IPS-18c (cell line): ENCODE measurements around the gene ST8SIA6.

ENCODE experiments used
- H3K4me3 ChIP-seq: 2 replicates; pipeline ENCODE4 v1.7.0; 2013; ENCODE audit warnings: low read depth, mild to moderate bottlenecking, low read length, moderate library complexity; ENCODE audit not compliant: insufficient read depth
- H3K9me3 ChIP-seq: one replicate; pipeline ENCODE4 v1.6.1; 2013; ENCODE audit warnings: mild to moderate bottlenecking, low read length, moderate library complexity; ENCODE audit not compliant: control insufficient read depth, insufficient read depth

Gene ST8SIA6

DNA sequence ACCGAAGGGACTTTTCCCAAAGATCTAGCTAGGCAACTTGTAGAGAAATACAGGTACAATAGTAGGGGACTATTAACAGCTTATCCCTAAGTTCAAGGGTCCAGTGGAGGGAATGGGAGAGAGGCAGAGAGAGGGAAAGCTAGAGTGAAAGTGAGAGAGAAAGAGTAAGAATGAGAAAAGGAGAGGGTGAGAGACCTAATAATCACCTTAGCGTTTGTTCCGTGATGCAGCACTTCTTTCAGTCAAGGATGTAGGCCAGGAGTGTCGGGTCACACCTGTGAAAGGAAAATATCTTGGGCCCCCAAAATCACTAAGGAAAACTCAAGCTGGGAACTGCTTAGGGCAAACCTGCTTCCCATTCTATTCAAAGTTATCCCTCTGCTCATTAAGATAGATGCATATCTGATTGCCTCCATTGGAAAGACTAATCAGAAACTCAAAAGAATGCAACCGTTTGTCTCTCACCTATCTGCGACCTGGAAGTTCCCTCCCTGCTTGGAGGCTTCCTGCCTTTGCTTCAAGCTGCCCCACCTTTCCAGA, 75.2 kb downstream of the ST8SIA6 start:
- H3K4me3 ChIP-seq, result no peak overlapping the region
- no peaks in the 10 kb centered on the region for H3K9me3 ChIP-seq

- Histone ChIP-seq H3K4me3 (no peak overlapping the region), H3K9me3 (no peaks in the 10 kb centered on the region)
These were observed 78.3 kb downstream of the ST8SIA6 start for GRCh38 chr10:17375936-17376584.

DNA sequence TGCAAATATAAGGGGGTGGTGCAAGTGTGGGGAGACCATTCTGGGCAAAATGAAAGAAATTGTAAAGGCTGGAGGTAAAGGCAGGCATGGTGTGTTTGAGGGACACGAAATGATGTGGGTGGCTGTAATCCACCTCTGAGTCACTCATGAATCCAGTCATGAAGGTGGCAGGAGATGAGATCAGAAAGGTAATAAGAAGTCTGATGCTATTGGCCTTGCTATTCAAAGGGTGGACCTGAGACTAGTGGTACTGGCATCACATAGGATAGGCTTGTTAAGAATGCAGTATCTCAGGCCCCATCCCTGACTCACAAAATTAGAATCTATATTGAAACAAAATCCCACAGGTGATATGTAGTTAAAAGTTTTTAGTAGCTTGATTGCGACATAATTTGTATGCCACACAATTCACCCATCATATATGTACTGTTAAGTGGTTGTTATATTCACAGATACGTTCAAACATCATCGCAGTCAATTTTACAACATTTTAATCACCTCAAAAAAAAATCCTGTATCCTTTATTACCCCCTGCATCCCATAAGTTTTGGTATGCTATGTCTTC, 85.6 kb downstream of the ST8SIA6 start:
- Histone ChIP-seq H3K4me3 (no peak overlapping the region), H3K9me3 (peaks cover 2% of the 10 kb centered on the region)

DNA sequence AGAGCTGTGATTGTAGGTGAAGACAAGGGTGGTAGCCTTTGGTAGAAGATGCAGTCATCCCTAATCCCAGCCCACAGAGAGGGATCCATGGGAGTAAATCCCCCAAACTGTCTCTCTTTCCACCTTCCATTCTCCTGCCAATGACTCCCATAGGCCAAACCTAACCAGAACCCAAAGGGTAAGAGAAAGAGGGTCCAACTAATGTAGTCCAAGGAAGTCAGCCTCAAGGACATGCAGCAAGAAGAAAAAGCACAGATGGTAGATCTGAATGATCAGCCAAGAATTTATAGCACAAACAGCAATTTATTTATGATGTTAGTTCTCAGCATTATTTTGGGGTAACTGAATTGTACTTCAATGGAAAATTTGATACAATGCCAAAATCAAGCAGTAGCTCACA, 87.7 kb downstream of the ST8SIA6 start:
- Histone ChIP-seq H3K9me3 (peaks cover 2% of the 10 kb centered on the region), H3K4me3 (no peak overlapping the region)

DNA sequence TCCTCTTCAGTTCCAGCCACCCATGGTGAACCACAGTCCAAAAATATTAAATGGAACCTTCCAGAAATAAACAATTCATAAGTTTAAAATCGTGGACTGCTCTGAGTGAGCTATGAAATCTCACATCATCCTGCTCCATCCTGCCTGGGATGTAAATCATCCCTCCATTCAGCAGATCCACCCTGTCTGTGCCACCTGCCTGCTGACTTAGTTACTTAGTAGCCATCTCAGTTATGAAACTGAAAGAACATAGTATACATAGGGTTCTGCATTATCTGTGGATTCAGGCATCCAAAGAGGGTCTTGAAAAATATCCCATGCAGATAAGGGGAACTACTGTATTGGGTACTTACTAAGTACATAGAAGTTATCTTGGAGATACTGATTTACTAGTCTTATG, 89.0 kb downstream of the ST8SIA6 start:
- H3K4me3 ChIP-seq, result no peak overlapping the region
- peaks cover 2% of the 10 kb centered on the region for H3K9me3 ChIP-seq

- Histone ChIP-seq H3K9me3 (no peaks in the 10 kb centered on the region), H3K4me3 (no peak overlapping the region)
These were observed 95.9 kb downstream of the ST8SIA6 start for GRCh38 chr10:17358461-17358860.

DNA sequence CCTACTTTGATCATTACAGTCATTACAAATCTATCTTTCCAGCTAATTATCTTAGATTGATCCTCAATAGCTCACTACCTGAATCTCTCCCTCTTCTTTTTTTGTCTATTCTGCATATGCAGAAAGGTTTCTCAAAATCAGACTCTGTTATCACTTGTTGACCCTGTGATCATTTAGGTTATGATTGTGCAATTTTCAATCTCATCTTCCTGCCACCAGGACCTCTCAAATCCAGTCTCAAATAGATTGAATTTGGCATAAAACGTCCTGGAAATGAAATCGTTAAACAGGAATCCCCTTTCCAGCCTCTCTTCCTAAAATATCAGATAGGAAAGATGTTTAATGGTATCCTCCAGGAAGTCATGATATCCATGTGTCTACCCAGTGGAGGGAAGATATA, 96.6 kb downstream of the ST8SIA6 start:
- no peak overlapping the region for H3K4me3 ChIP-seq
- no peaks in the 10 kb centered on the region for H3K9me3 ChIP-seq

DNA sequence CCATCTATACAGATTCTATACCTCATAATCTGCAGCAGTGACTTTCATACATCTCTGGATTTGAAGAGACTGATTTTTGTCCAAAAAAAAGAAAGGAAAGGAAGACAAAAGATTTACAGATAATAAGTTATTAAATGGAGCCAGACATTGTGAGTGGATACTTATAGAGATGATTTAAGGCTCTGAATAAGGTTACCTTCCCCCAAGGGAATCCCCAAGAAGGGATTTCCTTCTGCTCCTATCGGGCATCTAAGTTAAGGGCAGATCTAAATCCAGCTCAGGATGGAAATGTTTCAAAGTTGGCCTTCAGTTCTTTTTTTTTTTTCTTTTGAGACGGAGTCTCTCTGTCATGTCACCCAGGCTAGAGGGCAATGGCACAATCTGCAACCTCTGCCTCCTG, 97.6 kb downstream of the ST8SIA6 start:
- Histone ChIP-seq H3K4me3 (no peak overlapping the region), H3K9me3 (no peaks in the 10 kb centered on the region)

DNA sequence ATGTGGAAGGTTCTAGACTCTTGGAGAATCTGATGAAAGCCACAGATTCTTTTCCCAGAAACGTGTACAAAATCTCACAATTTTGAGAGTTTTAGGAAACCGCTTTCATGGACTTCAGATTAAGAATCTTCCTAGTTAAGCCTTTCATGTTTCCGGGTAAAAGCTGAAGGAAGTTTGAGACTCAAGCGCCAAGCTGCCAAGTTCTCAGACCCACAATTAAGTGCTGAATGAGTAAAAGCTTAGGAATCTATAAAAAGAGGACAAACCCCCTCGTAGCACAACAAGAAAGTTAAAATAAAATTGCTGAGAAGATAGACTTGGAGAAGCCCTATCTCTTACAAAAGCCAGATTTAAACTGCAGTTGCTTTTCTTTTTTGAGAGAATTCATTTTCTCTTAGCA, 99.6 kb downstream of the ST8SIA6 start:
- H3K9me3 ChIP-seq, result no peaks in the 10 kb centered on the region
- H3K4me3 ChIP-seq, result no peak overlapping the region

DNA sequence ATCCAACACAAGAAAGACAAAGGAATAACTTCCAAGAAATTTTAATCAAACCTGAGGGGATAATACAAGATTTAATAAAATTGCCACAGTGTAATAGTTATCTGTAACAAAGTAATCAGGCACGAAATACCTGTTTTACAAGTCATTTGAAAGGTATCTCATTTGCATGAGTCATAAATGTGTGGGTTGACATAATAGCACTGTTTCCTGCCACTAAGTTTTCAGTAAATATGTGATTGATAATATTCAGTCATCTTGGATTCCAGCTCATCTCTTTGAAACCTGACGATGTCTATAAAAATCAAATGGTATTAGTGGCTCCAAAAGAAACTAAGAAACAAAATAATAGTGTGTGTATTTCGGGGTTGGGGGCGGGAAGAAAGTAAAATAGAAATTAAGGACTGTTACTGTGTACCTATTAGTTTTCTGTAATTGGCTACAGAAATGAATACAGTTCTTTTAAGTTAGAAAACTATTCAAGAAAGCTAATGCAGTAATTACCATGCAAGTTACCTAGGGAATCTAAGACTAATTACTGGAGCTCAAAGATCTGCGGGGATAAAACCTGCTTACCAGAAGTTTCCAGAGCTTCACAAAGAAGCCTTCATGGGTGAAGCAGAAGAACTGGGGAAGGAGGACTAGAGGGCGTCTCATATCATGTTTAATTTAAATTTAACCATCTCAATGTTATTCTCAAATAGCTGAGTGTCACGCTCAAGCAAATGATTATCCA, 100.7 kb downstream of the ST8SIA6 start:
- no peak overlapping the region for H3K4me3 ChIP-seq

GRCh38 chr10:17352583-17352982, 101.8 kb downstream of the ST8SIA6 start:
- H3K9me3 ChIP-seq, result no peaks in the 10 kb centered on the region
- H3K4me3 ChIP-seq, result no peak overlapping the region

More for the DNA sequence above, 100.7 kb downstream of the ST8SIA6 start:
- no peaks in the 10 kb centered on the region for H3K9me3 ChIP-seq

DNA sequence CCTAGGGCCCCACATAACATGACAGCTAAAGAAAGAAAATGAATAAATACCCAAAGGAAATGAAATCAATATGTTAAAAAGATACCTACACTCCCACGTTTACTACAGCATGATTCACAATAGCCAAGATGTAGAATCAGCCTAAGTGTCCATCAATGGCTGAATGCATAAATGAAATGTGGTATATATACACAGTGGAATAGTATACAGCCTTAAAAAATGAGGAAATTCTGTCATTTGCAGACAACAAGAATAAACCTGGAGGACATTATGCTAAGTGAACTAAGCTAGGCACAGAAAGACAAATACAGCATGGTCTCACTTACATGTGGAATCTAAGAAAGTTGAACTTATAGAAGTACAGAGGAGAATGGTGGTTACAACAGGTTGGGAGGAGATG, 102.9 kb downstream of the ST8SIA6 start:
- H3K9me3 ChIP-seq, result no peaks in the 10 kb centered on the region
- no peak overlapping the region for H3K4me3 ChIP-seq

GRCh38 chr10:17349717-17350116, 104.7 kb downstream of the ST8SIA6 start:
- H3K9me3 ChIP-seq, result no peaks in the 10 kb centered on the region

GRCh38 chr10:17348501-17349349, 105.7 kb downstream of the ST8SIA6 start:
- no peaks in the 10 kb centered on the region for H3K9me3 ChIP-seq
- no peak overlapping the region for H3K4me3 ChIP-seq

More at GRCh38 chr10:17349717-17350116, 104.7 kb downstream of the ST8SIA6 start:
- no peak overlapping the region for H3K4me3 ChIP-seq

GRCh38 chr10:17348011-17348500, 106.3 kb downstream of the ST8SIA6 start:
- Histone ChIP-seq H3K9me3 (no peaks in the 10 kb centered on the region), H3K4me3 (no peak overlapping the region)

GRCh38 chr10:17344206-17344605, 110.2 kb downstream of the ST8SIA6 start:
- Histone ChIP-seq H3K9me3 (no peaks in the 10 kb centered on the region), H3K4me3 (no peak overlapping the region)

DNA sequence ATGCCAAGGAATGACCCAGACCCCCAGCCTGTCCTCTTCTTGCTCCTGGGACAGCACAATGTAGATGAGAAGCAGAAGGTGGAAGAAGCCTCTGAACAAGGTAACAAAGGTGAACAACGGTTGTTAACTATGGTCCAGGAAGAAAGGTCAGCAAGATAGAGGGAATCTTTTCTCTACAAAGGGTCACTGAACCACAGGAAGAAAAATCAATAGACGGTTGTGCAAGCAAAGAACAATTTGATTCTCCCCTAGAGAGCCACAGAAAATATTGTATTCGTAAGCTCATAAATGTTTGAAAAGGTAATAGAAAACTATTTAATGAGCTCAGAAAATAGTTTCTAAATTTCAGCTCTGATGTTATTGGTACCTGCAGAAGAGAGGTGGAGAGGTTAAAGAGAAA, 111.3 kb downstream of the ST8SIA6 start:
- H3K4me3 ChIP-seq, result no peak overlapping the region
- H3K9me3 ChIP-seq, result no peaks in the 10 kb centered on the region
